A673 (cell line): Measurements from ENCODE around the gene MGAT4A. TPM values are rescaled to one million over a fixed set of nuclear protein-coding genes. Genes with fewer than 3 reads are reported as not detected.

Experiments used
- BruUV-seq: library from RNA; stranded (reverse); fragments of 400-500 nt; replicated peaks from 2 replicates; lab custom pipeline; 2021; lab: Mats Ljungman, UMichigan
- CTCF ChIA-PET: fragments of 300-600 bp; sonication (Branson Sonifier 250); formaldehyde crosslinking; loops from one replicate; lab custom pipeline; 2022; ENCODE audit warnings: antibody characterized with exemption; lab: Charles Lee
- POLR2A ChIA-PET: fragments of 300-600 bp; sonication (Branson Sonifier 250); formaldehyde crosslinking; loops from one replicate; lab custom pipeline; 2022; ENCODE audit warnings: antibody characterized with exemption; ENCODE audit not compliant: low non-redundant PET; lab: Charles Lee
- DNase-seq: peaks from one replicate; pipeline ENCODE4 v3.0.0-alpha.2; 2015; ENCODE audit warnings: low spot score
- H3K27ac ChIP-seq: fragments of 200-600 bp; sonication (generic); 2 replicates; pipeline ENCODE4 v1.5.1; 2016; ENCODE audit warnings: mixed run types, low read depth, mild to moderate bottlenecking, mixed read lengths, antibody characterized with exemption, low read length; ENCODE audit not compliant: poor library complexity, severe bottlenecking
- H3K27me3 ChIP-seq: fragments of 200-600 bp; sonication (generic); replicated peaks from 2 replicates; pipeline ENCODE4 v1.6.1; 2017; ENCODE audit warnings: mixed run types, low read depth, mild to moderate bottlenecking, mixed read lengths, antibody characterized with exemption, low read length; ENCODE audit not compliant: insufficient read depth, poor library complexity
- H3K36me3 ChIP-seq: fragments of 200-600 bp; sonication (generic); 2 replicates; pipeline ENCODE4 v1.6.1; 2016; ENCODE audit warnings: mixed run types, mild to moderate bottlenecking, mixed read lengths, antibody characterized with exemption, low read length; ENCODE audit not compliant: insufficient read depth, poor library complexity, severe bottlenecking
- H3K4me1 ChIP-seq: fragments of 200-600 bp; sonication (generic); 2 replicates; pipeline ENCODE4 v1.6.1; 2017; ENCODE audit warnings: mixed run types, mild to moderate bottlenecking, mixed read lengths, antibody characterized with exemption, low read length; ENCODE audit not compliant: insufficient read depth, poor library complexity, severe bottlenecking
- H3K4me3 ChIP-seq: fragments of 200-600 bp; sonication (generic); 2 replicates; pipeline ENCODE4 v1.5.1; 2016; ENCODE audit warnings: low read depth, mixed run types, mild to moderate bottlenecking, mixed read lengths, low read length; ENCODE audit not compliant: poor library complexity, severe bottlenecking
- H3K9me3 ChIP-seq: fragments of 200-600 bp; sonication (generic); 2 replicates; pipeline ENCODE4 v1.6.1; 2016; ENCODE audit warnings: mixed run types, low read depth, mild to moderate bottlenecking, mixed read lengths, antibody characterized with exemption, low read length; ENCODE audit not compliant: poor library complexity, severe bottlenecking
- EZH2 ChIP-seq: fragments of 200-600 bp; sonication (generic); IDR thresholded peaks from 2 replicates; pipeline ENCODE4 v1.6.1; 2017; ENCODE audit warnings: borderline replicate concordance, low read depth, mild to moderate bottlenecking, mixed read lengths, antibody characterized with exemption, low read length; ENCODE audit not compliant: poor library complexity, severe bottlenecking
- intact Hi-C: fragments of 100-400 bp; cut with micrococcal nuclease; formaldehyde crosslinking; loops from one replicate; pipeline ENCODE4 v1.10.0; 2022; ENCODE audit not compliant: unreplicated experiment
- total RNA-seq: library from RNA; stranded (reverse); gene quantifications from 2 replicates; pipeline ENCODE4 v1.2.3, GENCODE V29; 2021
- TF ChIP-seq, protein P1 (sequence below): fragments of 300-800, 200-600 bp; sonication (generic); conservative IDR thresholded peaks from 2 replicates; pipeline ENCODE4 v1.5.1; 2017; ENCODE audit warnings: low read depth, mild to moderate bottlenecking, antibody characterized with exemption, low read length, moderate library complexity, mixed read lengths

MGAT4A gene
- total RNA-seq, 1 experiment from 2014 or later: 0.09 TPM

DNA sequence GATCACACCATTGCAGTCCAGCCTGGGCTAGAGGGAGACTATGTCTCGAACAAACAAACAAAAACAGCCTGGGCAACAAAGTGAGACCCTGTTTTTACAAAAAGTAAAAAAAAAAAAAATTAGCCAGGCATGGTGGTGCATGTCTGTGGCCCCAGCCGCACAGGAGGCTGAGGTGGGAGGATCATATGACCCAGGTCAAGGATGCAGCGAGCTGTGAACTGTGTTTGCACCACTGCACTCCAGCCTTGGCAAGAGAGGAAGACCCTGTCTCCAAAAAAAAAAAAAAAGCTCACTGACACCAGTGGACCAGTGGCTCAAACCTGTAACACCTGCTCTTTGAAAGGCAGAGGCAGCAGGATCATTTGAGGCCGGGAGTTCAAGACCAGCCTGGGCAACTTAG is 82.5 kb downstream of the MGAT4A start:
- TF ChIP-seq, protein P1, sequence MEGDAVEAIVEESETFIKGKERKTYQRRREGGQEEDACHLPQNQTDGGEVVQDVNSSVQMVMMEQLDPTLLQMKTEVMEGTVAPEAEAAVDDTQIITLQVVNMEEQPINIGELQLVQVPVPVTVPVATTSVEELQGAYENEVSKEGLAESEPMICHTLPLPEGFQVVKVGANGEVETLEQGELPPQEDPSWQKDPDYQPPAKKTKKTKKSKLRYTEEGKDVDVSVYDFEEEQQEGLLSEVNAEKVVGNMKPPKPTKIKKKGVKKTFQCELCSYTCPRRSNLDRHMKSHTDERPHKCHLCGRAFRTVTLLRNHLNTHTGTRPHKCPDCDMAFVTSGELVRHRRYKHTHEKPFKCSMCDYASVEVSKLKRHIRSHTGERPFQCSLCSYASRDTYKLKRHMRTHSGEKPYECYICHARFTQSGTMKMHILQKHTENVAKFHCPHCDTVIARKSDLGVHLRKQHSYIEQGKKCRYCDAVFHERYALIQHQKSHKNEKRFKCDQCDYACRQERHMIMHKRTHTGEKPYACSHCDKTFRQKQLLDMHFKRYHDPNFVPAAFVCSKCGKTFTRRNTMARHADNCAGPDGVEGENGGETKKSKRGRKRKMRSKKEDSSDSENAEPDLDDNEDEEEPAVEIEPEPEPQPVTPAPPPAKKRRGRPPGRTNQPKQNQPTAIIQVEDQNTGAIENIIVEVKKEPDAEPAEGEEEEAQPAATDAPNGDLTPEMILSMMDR: no peak
- TF ChIP-seq EZH2: no peak
- Histone ChIP-seq H3K27ac (no peak overlapping the region), H3K4me1 (no peaks in the 10 kb centered on the region), H3K36me3 (no peaks in the 10 kb centered on the region), H3K9me3 (no peaks in the 10 kb centered on the region), H3K4me3 (no peak overlapping the region), H3K27me3 (peaks cover 14% of the 10 kb centered on the region)
- BruUV-seq: no TSS peak
- CTCF ChIA-PET: interaction anchor here (0.6 kb wide), 1 partner anchor 189 kb away, joined by 4 read pairs; no protein-coding TSS in a partner anchor
- DNase-seq: no peak
- POLR2A ChIA-PET: no interaction called here
- intact Hi-C loops: loop anchor here (2.0 to 10.0 kb wide), 3 partner anchors 188 to 846 kb away; partner anchors contain the start of gene REV1

DNA sequence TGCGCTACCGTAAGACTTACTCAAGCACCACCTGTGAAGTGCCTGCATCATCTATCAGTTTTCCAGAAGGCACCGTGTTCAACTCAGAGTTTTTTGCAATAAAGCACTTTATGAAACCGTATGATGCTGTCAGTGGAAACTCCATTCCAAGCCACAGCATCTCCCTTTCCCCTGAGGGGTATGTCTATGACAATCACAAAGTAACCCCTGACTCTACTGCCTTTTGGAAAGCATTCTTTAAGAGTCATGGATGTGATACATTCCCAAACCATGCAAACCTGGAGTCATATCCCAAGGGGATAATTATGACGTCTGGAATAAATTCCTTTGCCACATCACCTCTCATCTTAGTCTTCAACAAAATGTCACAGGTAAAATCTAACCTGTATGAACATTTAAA is 83.3 kb downstream of the MGAT4A start:
- Histone ChIP-seq H3K27ac (no peak overlapping the region), H3K27me3 (peaks cover 18% of the 10 kb centered on the region), H3K4me1 (no peaks in the 10 kb centered on the region), H3K9me3 (no peaks in the 10 kb centered on the region), H3K4me3 (no peak overlapping the region), H3K36me3 (no peaks in the 10 kb centered on the region)
- intact Hi-C loops: loop anchor here (2.0 to 10.0 kb wide), 3 partner anchors 189 to 847 kb away; partner anchors contain the start of gene REV1
- ChIA-PET CTCF (no interaction called here), POLR2A (no interaction called here)
- DNase-seq: no peak
- BruUV-seq: no TSS peak
- TF ChIP-seq EZH2: no peak
- TF ChIP-seq, protein P1: no peak

DNA sequence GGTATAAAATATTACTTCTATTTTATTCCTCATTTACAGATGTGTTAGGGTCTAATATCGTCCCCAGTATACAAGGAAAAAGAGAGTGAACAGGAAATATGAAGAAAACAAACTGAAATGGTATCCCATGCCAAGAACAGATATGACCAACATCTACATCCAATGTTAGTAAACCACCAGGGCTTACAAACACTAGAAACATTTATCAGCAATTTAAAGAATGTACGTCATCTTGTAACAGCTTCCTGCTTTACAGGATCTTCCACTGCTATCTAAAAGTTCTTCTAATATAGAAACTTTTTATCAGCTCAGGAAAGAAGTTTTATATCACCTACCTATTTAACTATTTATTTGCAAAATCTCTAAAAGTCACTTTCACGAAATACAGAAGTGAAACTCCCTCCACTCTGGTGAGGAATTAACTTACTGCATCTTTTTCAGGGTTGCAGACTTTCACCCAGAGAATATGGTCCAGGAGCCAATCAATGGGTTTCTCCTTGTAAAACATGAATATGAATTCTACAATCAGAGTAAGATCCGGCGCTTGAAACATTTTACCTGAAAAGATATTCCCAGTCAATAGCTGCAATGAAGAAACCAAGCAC is 87.3 kb downstream of the MGAT4A start:
- H3K27ac ChIP-seq: no peak overlapping the region
- no TSS peak for BruUV-seq
- no peak for DNase-seq
- CTCF ChIA-PET: no interaction called here
- no peaks in the 10 kb centered on the region for H3K9me3 ChIP-seq
- no peaks in the 10 kb centered on the region for H3K36me3 ChIP-seq
- no peaks in the 10 kb centered on the region for H3K4me1 ChIP-seq
- intact Hi-C loops: loop anchor here (10.0 kb wide), 1 partner anchor 851 kb away; the partner anchor contains the start of gene REV1
- TF ChIP-seq, protein P1: no peak
- TF ChIP-seq EZH2: no peak
- peaks cover 18% of the 10 kb centered on the region for H3K27me3 ChIP-seq
- POLR2A ChIA-PET: no interaction called here
- H3K4me3 ChIP-seq: no peak overlapping the region
